Neural cell (in vitro differentiated cells): ENCODE results near the gene SLC41A3.

Source experiments
- EP300 ChIP-seq: fragments of 450-650 bp; conservative IDR thresholded peaks from 2 replicates; pipeline ENCODE4 v1.6.1; 2014; ENCODE audit warnings: antibody characterized with exemption, mild to moderate bottlenecking, moderate library complexity; ENCODE audit not compliant: poor library complexity, severe bottlenecking
- EZH2 ChIP-seq: fragments of 200-600, 300-800 bp; shearing (Covaris generic), sonication (generic); IDR thresholded peaks from 2 replicates; pipeline ENCODE4 v1.6.1; 2014; ENCODE audit warnings: antibody characterized with exemption, low read length, borderline replicate concordance, mild to moderate bottlenecking; ENCODE audit not compliant: insufficient read depth, poor library complexity, severe bottlenecking
- POLR2AphosphoS5 ChIP-seq: IDR thresholded peaks from 2 replicates; pipeline ENCODE4 v1.6.1; 2012
- RAD21 ChIP-seq: fragments of 450-650 bp; conservative IDR thresholded peaks from 2 replicates; pipeline ENCODE4 v1.6.1; 2014; ENCODE audit warnings: antibody characterized with exemption, mild to moderate bottlenecking, moderate library complexity
- TF ChIP-seq, protein P1 (sequence below): IDR thresholded peaks from 2 replicates; pipeline ENCODE4 v1.6.1; 2012; ENCODE audit warnings: borderline replicate concordance
- TF ChIP-seq, protein P2 (sequence below): fragments of 450-650 bp; IDR thresholded peaks from 2 replicates; pipeline ENCODE4 v1.5.1; 2014; ENCODE audit warnings: antibody characterized with exemption, mild to moderate bottlenecking, moderate library complexity; ENCODE audit not compliant: poor library complexity, severe bottlenecking

DNA sequence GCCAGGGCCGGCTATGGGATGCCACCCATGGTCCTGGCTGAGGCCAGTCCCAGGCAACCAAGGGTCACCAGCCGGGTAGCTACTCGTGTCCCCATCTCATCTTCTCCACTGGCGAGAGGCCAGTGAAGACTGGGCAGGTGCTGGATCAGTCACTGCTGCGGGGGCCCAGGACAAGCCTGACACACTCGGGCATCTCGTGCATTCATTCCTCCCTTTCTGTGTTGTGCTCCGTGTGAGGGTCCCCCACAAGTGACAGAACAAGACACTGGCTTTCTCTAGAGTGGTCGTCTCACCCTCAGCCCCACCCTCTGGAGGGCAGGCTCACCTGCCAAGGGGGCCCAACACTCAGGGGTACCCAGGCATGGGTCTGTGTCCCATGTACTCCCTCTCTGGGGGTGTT, 66.6 kb downstream of the SLC41A3 start:
- TF ChIP-seq EP300, result no peak
- TF ChIP-seq, protein P1, sequence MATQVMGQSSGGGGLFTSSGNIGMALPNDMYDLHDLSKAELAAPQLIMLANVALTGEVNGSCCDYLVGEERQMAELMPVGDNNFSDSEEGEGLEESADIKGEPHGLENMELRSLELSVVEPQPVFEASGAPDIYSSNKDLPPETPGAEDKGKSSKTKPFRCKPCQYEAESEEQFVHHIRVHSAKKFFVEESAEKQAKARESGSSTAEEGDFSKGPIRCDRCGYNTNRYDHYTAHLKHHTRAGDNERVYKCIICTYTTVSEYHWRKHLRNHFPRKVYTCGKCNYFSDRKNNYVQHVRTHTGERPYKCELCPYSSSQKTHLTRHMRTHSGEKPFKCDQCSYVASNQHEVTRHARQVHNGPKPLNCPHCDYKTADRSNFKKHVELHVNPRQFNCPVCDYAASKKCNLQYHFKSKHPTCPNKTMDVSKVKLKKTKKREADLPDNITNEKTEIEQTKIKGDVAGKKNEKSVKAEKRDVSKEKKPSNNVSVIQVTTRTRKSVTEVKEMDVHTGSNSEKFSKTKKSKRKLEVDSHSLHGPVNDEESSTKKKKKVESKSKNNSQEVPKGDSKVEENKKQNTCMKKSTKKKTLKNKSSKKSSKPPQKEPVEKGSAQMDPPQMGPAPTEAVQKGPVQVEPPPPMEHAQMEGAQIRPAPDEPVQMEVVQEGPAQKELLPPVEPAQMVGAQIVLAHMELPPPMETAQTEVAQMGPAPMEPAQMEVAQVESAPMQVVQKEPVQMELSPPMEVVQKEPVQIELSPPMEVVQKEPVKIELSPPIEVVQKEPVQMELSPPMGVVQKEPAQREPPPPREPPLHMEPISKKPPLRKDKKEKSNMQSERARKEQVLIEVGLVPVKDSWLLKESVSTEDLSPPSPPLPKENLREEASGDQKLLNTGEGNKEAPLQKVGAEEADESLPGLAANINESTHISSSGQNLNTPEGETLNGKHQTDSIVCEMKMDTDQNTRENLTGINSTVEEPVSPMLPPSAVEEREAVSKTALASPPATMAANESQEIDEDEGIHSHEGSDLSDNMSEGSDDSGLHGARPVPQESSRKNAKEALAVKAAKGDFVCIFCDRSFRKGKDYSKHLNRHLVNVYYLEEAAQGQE, result no peak
- no peak for TF ChIP-seq EZH2
- TF ChIP-seq, protein P2, sequence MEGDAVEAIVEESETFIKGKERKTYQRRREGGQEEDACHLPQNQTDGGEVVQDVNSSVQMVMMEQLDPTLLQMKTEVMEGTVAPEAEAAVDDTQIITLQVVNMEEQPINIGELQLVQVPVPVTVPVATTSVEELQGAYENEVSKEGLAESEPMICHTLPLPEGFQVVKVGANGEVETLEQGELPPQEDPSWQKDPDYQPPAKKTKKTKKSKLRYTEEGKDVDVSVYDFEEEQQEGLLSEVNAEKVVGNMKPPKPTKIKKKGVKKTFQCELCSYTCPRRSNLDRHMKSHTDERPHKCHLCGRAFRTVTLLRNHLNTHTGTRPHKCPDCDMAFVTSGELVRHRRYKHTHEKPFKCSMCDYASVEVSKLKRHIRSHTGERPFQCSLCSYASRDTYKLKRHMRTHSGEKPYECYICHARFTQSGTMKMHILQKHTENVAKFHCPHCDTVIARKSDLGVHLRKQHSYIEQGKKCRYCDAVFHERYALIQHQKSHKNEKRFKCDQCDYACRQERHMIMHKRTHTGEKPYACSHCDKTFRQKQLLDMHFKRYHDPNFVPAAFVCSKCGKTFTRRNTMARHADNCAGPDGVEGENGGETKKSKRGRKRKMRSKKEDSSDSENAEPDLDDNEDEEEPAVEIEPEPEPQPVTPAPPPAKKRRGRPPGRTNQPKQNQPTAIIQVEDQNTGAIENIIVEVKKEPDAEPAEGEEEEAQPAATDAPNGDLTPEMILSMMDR, result no peak
- TF ChIP-seq RAD21, result no peak
- TF ChIP-seq POLR2AphosphoS5, result no peak
